IMR-90 (cell line): ENCODE data around the gene LIMS2. TPM values are rescaled to one million over a fixed set of nuclear protein-coding genes. Genes with fewer than 3 reads are reported as not detected.
A peak's percentile ranks its signal among the peaks of the same experiment; 100 is the strongest.

ENCODE experiments used
- ATAC-seq: fragments of 200-7000 bp; cut with Tn5 transposase; 2 replicates; pipeline ENCODE4 v1.9.1; 2020; ENCODE audit warnings: low read depth, mild to moderate bottlenecking, moderate library complexity
- BruUV-seq: library from RNA; stranded (reverse); fragments of 400-500 nt; replicated peaks from 2 replicates; lab custom pipeline; 2021; lab: Mats Ljungman, UMichigan
- CTCF ChIA-PET: fragments of 300-600 bp; formaldehyde crosslinking; extraction: SDS; loops from one replicate; lab custom pipeline; 2021; ENCODE audit warnings: antibody characterized with exemption; lab: Yijun Ruan, JAX
- POLR2A ChIA-PET: fragments of 300-600 bp; sonication (Branson Sonifier 250); formaldehyde crosslinking; loops from one replicate; lab custom pipeline; 2022; ENCODE audit warnings: antibody characterized with exemption; ENCODE audit not compliant: unreplicated experiment; lab: Charles Lee
- DNase-seq: peaks from one replicate; pipeline ENCODE4 v3.0.0; 2013
- H2AFZ ChIP-seq: replicated peaks from 2 replicates; pipeline ENCODE3; 2013; ENCODE audit warnings: low read length, mild to moderate bottlenecking; ENCODE audit not compliant: poor library complexity
- H2AK5ac ChIP-seq: 2 replicates; pipeline ENCODE4 v1.6.1; 2013; ENCODE audit warnings: low read depth, low read length, inconsistent platforms
- H2AK9ac ChIP-seq: replicated peaks from 2 replicates; pipeline ENCODE3; 2013; ENCODE audit warnings: mild to moderate bottlenecking, low read depth, low read length, moderate library complexity; ENCODE audit not compliant: poor library complexity
- H2BK120ac ChIP-seq: 2 replicates; pipeline ENCODE4 v1.6.1; 2013; ENCODE audit warnings: low read depth, low read length, inconsistent platforms
- H2BK15ac ChIP-seq: 3 replicates; pipeline ENCODE4 v1.6.1; 2013; ENCODE audit warnings: low read depth, low read length, inconsistent platforms
- H2BK20ac ChIP-seq: 2 replicates; pipeline ENCODE4 v1.6.1; 2013; ENCODE audit warnings: low read depth, mild to moderate bottlenecking, inconsistent platforms, low read length, moderate library complexity
- H2BK5ac ChIP-seq: 2 replicates; pipeline ENCODE4 v1.6.1; 2013; ENCODE audit warnings: mild to moderate bottlenecking, low read depth, low read length, inconsistent platforms; ENCODE audit not compliant: poor library complexity, severe bottlenecking
- H3K14ac ChIP-seq: replicated peaks from 2 replicates; pipeline ENCODE4 v1.6.1; 2013; ENCODE audit warnings: low read depth, low read length, inconsistent platforms
- H3K18ac ChIP-seq: 2 replicates; pipeline ENCODE4 v1.6.1; 2013; ENCODE audit warnings: low read depth, low read length, control low read depth
- H3K23ac ChIP-seq: 2 replicates; pipeline ENCODE4 v1.6.1; 2013; ENCODE audit warnings: low read depth, low read length, inconsistent platforms
- H3K27ac ChIP-seq: 2 replicates; pipeline ENCODE4 v1.5.1; 2013; ENCODE audit warnings: mild to moderate bottlenecking, control low read depth, low read length; ENCODE audit not compliant: insufficient read depth
- H3K27me3 ChIP-seq: 2 replicates; pipeline ENCODE4 v1.6.1; 2013; ENCODE audit warnings: low read length; ENCODE audit not compliant: control insufficient read depth, insufficient read depth
- H3K36me3 ChIP-seq: 2 replicates; pipeline ENCODE4 v1.6.1; 2013; ENCODE audit warnings: low read length, mixed read lengths; ENCODE audit not compliant: control insufficient read depth, insufficient read depth
- H3K4ac ChIP-seq: 2 replicates; pipeline ENCODE4 v1.6.1; 2013; ENCODE audit warnings: low read depth, low read length, inconsistent platforms
- H3K4me1 ChIP-seq: 2 replicates; pipeline ENCODE4 v1.6.1; 2013; ENCODE audit warnings: low read length, mixed read lengths; ENCODE audit not compliant: control insufficient read depth, insufficient read depth
- H3K4me2 ChIP-seq: 2 replicates; pipeline ENCODE4 v1.6.1; 2013; ENCODE audit warnings: low read depth, mild to moderate bottlenecking, control low read depth, low read length, moderate library complexity
- H3K4me3 ChIP-seq: 2 replicates; pipeline ENCODE4 v1.5.1; 2013; ENCODE audit warnings: low read depth, mild to moderate bottlenecking, control low read depth, low read length, moderate library complexity; ENCODE audit not compliant: insufficient read depth
- H3K56ac ChIP-seq: 2 replicates; pipeline ENCODE4 v1.6.1; 2013; ENCODE audit warnings: low read length, inconsistent platforms; ENCODE audit not compliant: insufficient read depth; ENCODE audit errors: extremely low read depth
- H3K79me1 ChIP-seq, 2 experiments: 2 replicates each; pipeline ENCODE4 v1.6.1; 2013; ENCODE audit warnings: low read length in 2 of 2, inconsistent platforms in 1 of 2, low read depth in 1 of 2
- H3K9ac ChIP-seq: 2 replicates; pipeline ENCODE4 v1.6.1; 2013; ENCODE audit warnings: low read depth, low read length, control low read depth
- H3K9me1 ChIP-seq: 2 replicates; pipeline ENCODE4 v1.6.1; 2013; ENCODE audit warnings: low read length, inconsistent platforms; ENCODE audit not compliant: insufficient read depth
- H3K9me3 ChIP-seq: 2 replicates; pipeline ENCODE4 v1.6.1; 2013; ENCODE audit warnings: low read length; ENCODE audit not compliant: control insufficient read depth, insufficient read depth
- H4K20me1 ChIP-seq: 2 replicates; pipeline ENCODE4 v1.6.1; 2013; ENCODE audit warnings: low read length, inconsistent platforms; ENCODE audit not compliant: insufficient read depth
- H4K5ac ChIP-seq: 2 replicates; pipeline ENCODE4 v1.6.1; 2013; ENCODE audit warnings: mild to moderate bottlenecking, low read depth, low read length, control low read depth
- H4K8ac ChIP-seq, 2 experiments: 2 replicates each; pipeline ENCODE4 v1.6.1; 2013; ENCODE audit warnings: low read depth in 2 of 2, low read length in 2 of 2, control low read depth in 1 of 2, inconsistent platforms in 1 of 2
- H4K91ac ChIP-seq: 2 replicates; pipeline ENCODE4 v1.6.1; 2013; ENCODE audit warnings: low read depth, low read length, inconsistent platforms; ENCODE audit not compliant: insufficient read depth
- NFE2L2 ChIP-seq: fragments of 150-350 bp; IDR thresholded peaks from 2 replicates; pipeline ENCODE4 v1.6.1; 2016; ENCODE audit warnings: low read depth, mild to moderate bottlenecking, low read length
- RCOR1 ChIP-seq: IDR thresholded peaks from 2 replicates; pipeline ENCODE4 v1.6.1; 2012; ENCODE audit warnings: mild to moderate bottlenecking, low read length, improper control_type of control experiment; ENCODE audit not compliant: insufficient replicate concordance
- RFX5 ChIP-seq: IDR thresholded peaks from 2 replicates; pipeline ENCODE4 v1.8.0; 2012; ENCODE audit warnings: low read depth, mild to moderate bottlenecking, low read length, moderate library complexity
- SMC3 ChIP-seq: fragments of 150-350 bp; IDR thresholded peaks from 2 replicates; pipeline ENCODE4 v1.6.1; 2016; ENCODE audit warnings: low read depth, mild to moderate bottlenecking, antibody characterized with exemption, low read length, moderate library complexity
- WGBS, 2 experiments: methylation state at CpG; one replicate each; pipeline versions ENCODE4 v1.1.5 to v1.1.7; 2013; ENCODE audit warnings: missing lambda C conversion rate in 2 of 2; ENCODE audit not compliant: insufficient read length in 1 of 2; ENCODE audit errors: extremely low coverage in 2 of 2; 5-methylcytosine and 5-hydroxymethylcytosine counted together
- dilution Hi-C: fragments of 300-500 bp; cut with HindIII; formaldehyde crosslinking; loops from one replicate; pipeline ENCODE4 v1.14.3; 2018; ENCODE audit warnings: low sequenced_read_pairs; ENCODE audit not compliant: unreplicated experiment
- in situ Hi-C: fragments of 300-500 bp; cut with MboI; formaldehyde crosslinking; loops from 3 replicates; pipeline ENCODE4 v1.14.3; 2019; ENCODE audit warnings: low sequenced_read_pairs, inconsistent platforms, mixed read lengths
- intact Hi-C: fragments of 100-400 bp; cut with micrococcal nuclease; formaldehyde crosslinking; loops from 2 replicates; pipeline ENCODE4 v1.10.0; 2022
- polyA plus RNA-seq, 3 experiments: library from polyadenylated mRNA; depleted of rRNA; stranded (reverse); fragments of >200 nt; gene quantifications; 2 replicates each; pipeline ENCODE4 v1.2.3, GENCODE V29; 2012; ENCODE audit warnings: low replicate concordance in 1 of 3
- total RNA-seq: library from RNA; depleted of rRNA; stranded (reverse); fragments of >200 nt; gene quantifications from 2 replicates; pipeline ENCODE4 v1.2.3, GENCODE V29; 2012

The LIMS2 gene
- total and polyA plus RNA-seq, 2 of the 4 experiments (the other 2 are of a cell fraction) = 1.3 to 18.8 TPM

DNA sequence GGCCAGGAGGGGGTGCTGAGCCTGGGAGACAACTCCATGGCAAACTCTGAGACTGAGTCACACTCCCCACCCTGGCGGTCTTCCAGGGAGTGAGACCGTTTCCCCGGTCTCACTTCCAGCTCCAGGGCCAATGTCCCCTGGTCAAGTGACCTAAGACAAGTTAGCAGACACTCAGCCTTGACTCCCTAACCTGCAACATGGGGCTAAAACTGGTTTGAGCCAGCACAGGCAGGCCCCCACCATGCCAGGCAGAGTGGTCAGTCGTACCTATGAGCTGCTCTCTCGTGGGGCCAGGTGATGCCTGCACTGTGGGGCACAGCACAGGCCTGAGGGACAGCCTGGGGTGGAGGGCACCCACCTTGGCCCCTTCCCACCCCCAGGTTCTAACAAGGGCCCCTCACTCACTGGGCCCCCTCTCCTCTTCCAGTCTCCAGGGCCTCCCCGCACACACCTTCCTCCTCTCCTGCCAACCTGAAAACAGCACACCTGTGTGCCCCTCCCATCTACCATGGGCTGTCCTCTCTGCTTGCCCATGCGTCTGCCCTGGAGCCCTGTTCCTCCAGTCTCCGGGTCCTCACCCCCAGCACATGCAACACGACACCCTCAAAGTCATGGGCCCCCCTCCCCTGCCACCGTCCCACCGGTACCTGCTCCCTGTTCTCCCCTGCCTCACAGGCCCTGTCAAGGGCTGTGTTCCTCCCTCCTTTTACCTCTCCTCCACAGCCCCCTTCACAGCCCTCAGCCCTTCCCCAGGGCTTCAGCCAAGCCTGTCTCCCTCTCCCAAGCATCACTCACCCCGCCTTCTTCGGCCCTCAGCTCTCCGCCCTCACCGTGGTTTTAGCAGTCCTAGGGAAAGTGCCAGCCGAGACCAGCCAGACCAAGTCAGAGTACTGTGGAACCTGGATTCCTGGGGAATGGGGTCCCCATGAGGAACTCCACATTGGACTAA, 27.8 kb downstream of the LIMS2 start:
- Histone ChIP-seq H3K27ac (no peak overlapping the region), H2AFZ (no peak overlapping the region), H4K91ac (no peak overlapping the region), H3K23ac (no peak overlapping the region), H3K4ac (peak overlapping the region; percentile 53; the same call in 1 of the 2 replicates), H3K14ac (no peak overlapping the region), H3K9me1 (peaks cover 17% of the 10 kb centered on the region; the same call in 1 of the 2 replicates), H2AK5ac (peak overlapping the region; percentile 54; the same call in 1 of the 2 replicates), H3K4me3 (no peak overlapping the region), H3K79me1 (peaks cover 0 to 16% of the 10 kb centered on the region in 2 experiments; a peak in 2 of 4 replicates), H3K9ac (no peak overlapping the region), H3K36me3 (peaks cover 4% of the 10 kb centered on the region; the same call in 1 of the 2 replicates), H2BK5ac (no peak overlapping the region), H3K4me1 (peaks cover 7% of the 10 kb centered on the region; the same call in 1 of the 2 replicates), H3K56ac (no peak overlapping the region), H2BK15ac (no peak overlapping the region), H3K9me3 (no peaks in the 10 kb centered on the region), H4K20me1 (no peaks in the 10 kb centered on the region; the same call in 1 of the 2 replicates), H3K4me2 (no peak overlapping the region), H2BK120ac (no peak overlapping the region), H4K8ac (no peak overlapping the region), H3K27me3 (no peaks in the 10 kb centered on the region), H2BK20ac (no peak overlapping the region), H2AK9ac (peak overlapping the region; percentile 76), H4K5ac (no peak overlapping the region), H3K18ac (no peak overlapping the region)
- in situ Hi-C loops (no loop called here), dilution Hi-C loops (no loop called here), intact Hi-C loops (loop anchor here (2.0 to 5.0 kb wide), 3 partner anchors 121 to 323 kb away; partner anchors contain the start of gene IWS1)
- TF ChIP-seq NFE2L2 (no peak), RCOR1 (no peak), SMC3 (no peak), RFX5 (no peak)
- WGBS, 2 experiments = 82% methylated on average over 9 of the region's 16 CpGs; no CpG with 5 or more reads in 1 of the 2 experiments
- ChIA-PET CTCF (no interaction called here), POLR2A (interaction anchor here (0.8 kb wide), 1 partner anchor 10 kb away, joined by 3 read pairs; no protein-coding TSS in a partner anchor)
- ATAC-seq (no peak; the same call in 1 of the 2 replicates), DNase-seq (peak; percentile 25)
- BruUV-seq = no TSS peak
